ENCODE measurements around the gene HDAC9.

DNA sequence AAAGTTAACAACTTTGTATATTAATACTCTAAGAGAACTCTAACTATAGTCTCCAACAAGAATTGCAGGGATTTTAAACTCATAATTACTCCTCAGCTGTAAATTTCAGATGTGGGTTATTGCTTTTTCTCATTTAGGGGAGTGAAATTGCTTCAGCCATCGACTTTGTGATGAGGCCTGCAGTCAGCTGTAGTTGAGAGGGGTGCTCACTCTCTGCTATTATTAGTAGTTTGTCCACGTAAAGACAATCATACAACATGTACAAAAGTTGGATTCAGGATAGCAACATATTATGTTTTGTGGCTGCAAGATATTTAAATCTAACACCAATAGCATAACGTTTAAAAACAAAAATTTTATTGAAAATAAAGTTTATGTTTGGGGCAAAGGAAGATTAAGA, 28.7 kb downstream of the HDAC9 start:
- TF ChIP-seq ATF3 (IDR thresholded peaks at IDR 0.05), result no peak
- TF ChIP-seq, protein P1, sequence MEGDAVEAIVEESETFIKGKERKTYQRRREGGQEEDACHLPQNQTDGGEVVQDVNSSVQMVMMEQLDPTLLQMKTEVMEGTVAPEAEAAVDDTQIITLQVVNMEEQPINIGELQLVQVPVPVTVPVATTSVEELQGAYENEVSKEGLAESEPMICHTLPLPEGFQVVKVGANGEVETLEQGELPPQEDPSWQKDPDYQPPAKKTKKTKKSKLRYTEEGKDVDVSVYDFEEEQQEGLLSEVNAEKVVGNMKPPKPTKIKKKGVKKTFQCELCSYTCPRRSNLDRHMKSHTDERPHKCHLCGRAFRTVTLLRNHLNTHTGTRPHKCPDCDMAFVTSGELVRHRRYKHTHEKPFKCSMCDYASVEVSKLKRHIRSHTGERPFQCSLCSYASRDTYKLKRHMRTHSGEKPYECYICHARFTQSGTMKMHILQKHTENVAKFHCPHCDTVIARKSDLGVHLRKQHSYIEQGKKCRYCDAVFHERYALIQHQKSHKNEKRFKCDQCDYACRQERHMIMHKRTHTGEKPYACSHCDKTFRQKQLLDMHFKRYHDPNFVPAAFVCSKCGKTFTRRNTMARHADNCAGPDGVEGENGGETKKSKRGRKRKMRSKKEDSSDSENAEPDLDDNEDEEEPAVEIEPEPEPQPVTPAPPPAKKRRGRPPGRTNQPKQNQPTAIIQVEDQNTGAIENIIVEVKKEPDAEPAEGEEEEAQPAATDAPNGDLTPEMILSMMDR (IDR thresholded peaks at IDR 0.05 in 2 of 3, conservative IDR thresholded peaks at IDR 0.05 in 1 of 3; ENCODE audit: borderline replicate concordance in 1 of 3, insufficient read depth in 1 of 3, low read depth in 2 of 3, low read length in 2 of 3), result no peak
- no peak for TF ChIP-seq POLR2AphosphoS5 (IDR thresholded peaks at IDR 0.05; ENCODE audit: low read depth, low read length)
- TF ChIP-seq ELF1 (IDR thresholded peaks at IDR 0.05; ENCODE audit: borderline replicate concordance, low read depth), result no peak
- no peak for TF ChIP-seq POLR2A (IDR thresholded peaks at IDR 0.05; ENCODE audit: borderline replicate concordance, extremely low read depth, insufficient read depth, insufficient read length)
